DLD1 (cell line): Measurements from ENCODE around the gene VEPH1.

Experiments
- in situ Hi-C: cut with HindIII; loops from 2 replicates; pipeline ENCODE4 v1.10.0; 2017; ENCODE audit warnings: low sequenced_read_pairs

Gene VEPH1

GRCh38 chr3:157488144-157488543, 15.1 kb downstream of the VEPH1 start:
- in situ Hi-C loops = no loop called here

GRCh38 chr3:157487339-157487738, 15.9 kb downstream of the VEPH1 start:
- in situ Hi-C loops = no loop called here

GRCh38 chr3:157479464-157480243, 23.6 kb downstream of the VEPH1 start:
- in situ Hi-C loops = no loop called here

GRCh38 chr3:157477441-157477840, 25.8 kb downstream of the VEPH1 start:
- in situ Hi-C loops = no loop called here

- in situ Hi-C loops = no loop called here
These were observed 27.2 kb downstream of the VEPH1 start for GRCh38 chr3:157475921-157476414.

- in situ Hi-C loops = no loop called here
These were observed 30.6 kb downstream of the VEPH1 start for GRCh38 chr3:157472648-157473047.

- in situ Hi-C loops = no loop called here
These were observed 32.2 kb downstream of the VEPH1 start for GRCh38 chr3:157471064-157471463.

- in situ Hi-C loops = no loop called here
These were observed 33.5 kb downstream of the VEPH1 start for GRCh38 chr3:157469561-157470294.

GRCh38 chr3:157467200-157467599, 36.0 kb downstream of the VEPH1 start:
- in situ Hi-C loops = no loop called here

- in situ Hi-C loops = no loop called here
These were observed 37.5 kb downstream of the VEPH1 start for GRCh38 chr3:157465741-157466140.

GRCh38 chr3:157464321-157464720, 38.9 kb downstream of the VEPH1 start:
- in situ Hi-C loops = no loop called here

GRCh38 chr3:157463816-157464215, 39.4 kb downstream of the VEPH1 start:
- in situ Hi-C loops = no loop called here

- in situ Hi-C loops = no loop called here
These were observed 43.0 kb downstream of the VEPH1 start for GRCh38 chr3:157460253-157460652.

GRCh38 chr3:157459706-157460105, 43.5 kb downstream of the VEPH1 start:
- in situ Hi-C loops = no loop called here

GRCh38 chr3:157453824-157454223, 49.4 kb downstream of the VEPH1 start:
- in situ Hi-C loops = no loop called here

- in situ Hi-C loops = no loop called here
These were observed 51.1 kb downstream of the VEPH1 start for GRCh38 chr3:157452097-157452496.

GRCh38 chr3:157447026-157447694, 56.1 kb downstream of the VEPH1 start:
- in situ Hi-C loops = no loop called here

GRCh38 chr3:157445857-157446256, 57.4 kb downstream of the VEPH1 start:
- in situ Hi-C loops = no loop called here

- in situ Hi-C loops = no loop called here
These were observed 58.4 kb downstream of the VEPH1 start for GRCh38 chr3:157444797-157445184.

GRCh38 chr3:157443905-157444796, 59.1 kb downstream of the VEPH1 start:
- in situ Hi-C loops = no loop called here

- in situ Hi-C loops = no loop called here
These were observed 60.5 kb downstream of the VEPH1 start for GRCh38 chr3:157442729-157443128.
